Pancreas (tissue), 10 donors: Measurements from ENCODE around the gene RGL1. TPM values are rescaled to one million over a fixed set of nuclear protein-coding genes. Genes with fewer than 3 reads are reported as not detected.

Source experiments
- ATAC-seq, 4 donors: fragments of 200-7000 bp; cut with Tn5 transposase; one replicate each; pipeline versions ENCODE4 v1.8.0 to v1.9.1; 2020; ENCODE audit warnings: mild to moderate bottlenecking in 4 of 4, moderate library complexity in 4 of 4
- DNase-seq, 6 donors: peaks; one replicate each; pipeline ENCODE4 v3.0.0-alpha.2; 2020
- FAIRE-seq: peaks from 2 replicates; lab custom pipeline; 2012; peaks lifted over from hg19 to GRCh38; lab: Jason Lieb, UNC
- H3K27ac ChIP-seq, 4 donors: fragments of 200-600 bp; sonication (generic); 1 replicate in 3 of 4; 2 replicates in 1 of 4; pipeline versions ENCODE4 v1.5.0 to v1.8.0; 2020
- H3K27me3 ChIP-seq, 4 donors: fragments of 200-600 bp; one replicate each; pipeline ENCODE4 v1.8.0; 2021
- H3K36me3 ChIP-seq, 3 donors: fragments of 200-600 bp; sonication (generic) in 1 of 3; one replicate each; pipeline versions ENCODE4 v1.5.0 to v1.8.0; 2020 to 2021
- H3K4me1 ChIP-seq, 3 donors: fragments of 200-600 bp; one replicate each; pipeline ENCODE4 v1.8.0; 2021
- H3K4me3 ChIP-seq, 4 donors: fragments of 200-600 bp; sonication (generic) in 2 of 4; one replicate each; pipeline versions ENCODE4 v1.5.0 to v1.8.0; 2020 to 2021
- H3K9me3 ChIP-seq, 4 donors: fragments of 200-600 bp; one replicate each; pipeline ENCODE4 v1.8.0; 2021
- whole genome bisulfite sequencing, 2 donors: extraction: QIAGEN DNeasy Blood & Tissue Kit; methylation state at CpG; one replicate each; pipeline ENCODE4 v1.1.7; 2013; 5-methylcytosine and 5-hydroxymethylcytosine counted together
- intact Hi-C, 3 donors: fragments of 100-400 bp; cut with DNase I; formaldehyde crosslinking; loops; one replicate each; pipeline versions ENCODE4 v1.11.1 to v1.14.2; 2022
- polyA plus RNA-seq, 2 donors: library from polyadenylated mRNA; stranded (reverse); fragments of 200-250 nt; gene quantifications; one replicate each; pipeline ENCODE4 v1.2.3, GENCODE V29; 2013
- total RNA-seq, 6 donors: library from RNA; stranded (reverse); fragmentation: NEBNext Ultra II Directional in 4 of 6; extraction: Animal tissue kit (Norgen Biotek cat#: 25700) in 4 of 6; gene quantifications; one replicate each; pipeline versions ENCODE4 v1.2.1 to v1.2.4, GENCODE V29; 2021 to 2023
- TF ChIP-seq, protein P1 (sequence below), 4 donors: fragments of 200-600 bp; sonication (generic) in 3 of 4; IDR thresholded peaks; one replicate each; pipeline versions ENCODE4 v1.5.0 to v1.8.0; 2021; ENCODE audit warnings: antibody characterized with exemption in 4 of 4
- donor health status: healthy with polysubstance abuse.
- donor health status: DM: no; HTN: no; CAD: no; lungs with moderate emphysema.
- donor health status: DM: no; HTN: no; CAD: no.
- donor health status: control.
- donor health status: control.
- donor health status: Bipolar disorder and iron deficiency.
- donor health status: DM: yes; HTN: yes; CAD: no.
- donor health status: DM: no; HTN: no; CAD: no.
- donor health status: DM: no; HTN: no; CAD: no.
- donor health status: DM: yes; HTN: yes; CAD: no.

The RGL1 gene
- total and polyA plus RNA-seq, 8 donors, result 2.8 to 9.1 (median 5.0) TPM

DNA sequence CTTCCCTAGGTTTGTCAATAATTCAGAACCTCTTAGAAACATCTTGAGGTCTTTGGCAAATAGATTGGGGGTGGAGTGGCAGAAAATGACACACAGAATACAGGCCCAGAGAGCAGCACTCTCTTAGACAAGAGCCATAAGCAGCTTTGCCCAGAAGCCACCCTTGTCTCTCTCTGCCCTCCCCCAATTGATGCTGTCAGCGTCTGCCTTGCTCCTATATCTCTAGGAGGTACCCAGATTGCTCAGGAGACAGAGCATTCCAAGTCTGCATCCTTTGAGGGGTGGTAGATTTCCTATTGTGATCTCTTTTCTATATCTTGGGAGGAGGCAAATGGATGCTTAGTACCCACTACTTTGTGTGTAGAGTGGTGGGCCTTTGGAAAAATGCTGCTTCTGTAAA lies 1.8 kb downstream of the RGL1 start:
- WGBS, 2 donors, result 24 to 51% methylated on average over 1 of the region's 1 CpG
- Histone ChIP-seq H3K4me3 (peak overlapping the region in 2 of 4 donors; percentile 42 to 60), H3K27ac (no peak overlapping the region)

DNA sequence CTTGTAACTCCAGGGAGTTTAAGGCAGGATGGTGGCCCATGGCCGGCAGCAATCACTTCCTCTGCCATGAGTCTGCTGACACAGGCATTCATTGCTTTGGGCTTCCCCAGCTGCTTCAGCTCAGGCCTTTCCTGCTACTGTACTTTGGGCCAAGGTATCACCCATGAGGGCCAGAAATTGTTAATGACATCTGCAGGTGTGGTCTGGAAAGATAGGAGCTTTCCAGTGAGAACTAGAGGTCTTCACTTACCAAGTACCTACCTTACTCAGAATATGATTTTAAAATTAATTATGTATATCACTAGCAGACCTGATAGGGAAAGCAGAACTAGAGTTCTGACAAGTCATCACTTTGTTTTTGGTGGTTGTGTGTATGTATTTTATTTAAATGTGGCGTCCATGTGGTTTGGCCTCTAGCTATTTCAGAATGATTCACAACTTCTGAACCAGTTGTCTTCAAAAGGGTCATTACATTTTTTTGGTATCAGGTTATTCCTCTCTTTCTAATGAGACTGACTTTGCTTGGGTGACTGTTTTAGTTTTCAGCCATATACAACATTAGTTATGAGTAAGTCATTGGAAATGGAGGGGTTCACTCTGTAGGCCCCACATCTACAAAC lies 2.7 kb downstream of the RGL1 start:
- H3K9me3 ChIP-seq, result no peaks in the 10 kb centered on the region
- H3K36me3 ChIP-seq, result no peaks in the 10 kb centered on the region
- no peaks in the 10 kb centered on the region for H3K27me3 ChIP-seq
- H3K27ac ChIP-seq, result no peak overlapping the region
- intact Hi-C loops, result no loop called here
- ATAC-seq (peak in 2 of 4 donors; percentile 23 to 44), DNase-seq (peak in 1 of 6 donors; percentile 41), FAIRE-seq (no peak)
- WGBS, 2 donors, result 76 to 84% methylated on average over 2 of the region's 2 CpGs
- TF ChIP-seq, protein P1, sequence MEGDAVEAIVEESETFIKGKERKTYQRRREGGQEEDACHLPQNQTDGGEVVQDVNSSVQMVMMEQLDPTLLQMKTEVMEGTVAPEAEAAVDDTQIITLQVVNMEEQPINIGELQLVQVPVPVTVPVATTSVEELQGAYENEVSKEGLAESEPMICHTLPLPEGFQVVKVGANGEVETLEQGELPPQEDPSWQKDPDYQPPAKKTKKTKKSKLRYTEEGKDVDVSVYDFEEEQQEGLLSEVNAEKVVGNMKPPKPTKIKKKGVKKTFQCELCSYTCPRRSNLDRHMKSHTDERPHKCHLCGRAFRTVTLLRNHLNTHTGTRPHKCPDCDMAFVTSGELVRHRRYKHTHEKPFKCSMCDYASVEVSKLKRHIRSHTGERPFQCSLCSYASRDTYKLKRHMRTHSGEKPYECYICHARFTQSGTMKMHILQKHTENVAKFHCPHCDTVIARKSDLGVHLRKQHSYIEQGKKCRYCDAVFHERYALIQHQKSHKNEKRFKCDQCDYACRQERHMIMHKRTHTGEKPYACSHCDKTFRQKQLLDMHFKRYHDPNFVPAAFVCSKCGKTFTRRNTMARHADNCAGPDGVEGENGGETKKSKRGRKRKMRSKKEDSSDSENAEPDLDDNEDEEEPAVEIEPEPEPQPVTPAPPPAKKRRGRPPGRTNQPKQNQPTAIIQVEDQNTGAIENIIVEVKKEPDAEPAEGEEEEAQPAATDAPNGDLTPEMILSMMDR (IDR thresholded peaks at IDR 0.05), result no peak
- no peaks in the 10 kb centered on the region for H3K4me1 ChIP-seq
- peak overlapping the region in 1 of 4 donors; percentile 60 for H3K4me3 ChIP-seq

More for the DNA sequence above, 1.8 kb downstream of the RGL1 start:
- H3K9me3 ChIP-seq, result no peaks in the 10 kb centered on the region
- H3K36me3 ChIP-seq, result no peaks in the 10 kb centered on the region
- no peaks in the 10 kb centered on the region for H3K27me3 ChIP-seq
- H3K4me1 ChIP-seq, result no peaks in the 10 kb centered on the region
- TF ChIP-seq, protein P1 (IDR thresholded peaks at IDR 0.05), result no peak
- ATAC-seq (no peak), FAIRE-seq (no peak), DNase-seq (no peak)
- intact Hi-C loops, result no loop called here

DNA sequence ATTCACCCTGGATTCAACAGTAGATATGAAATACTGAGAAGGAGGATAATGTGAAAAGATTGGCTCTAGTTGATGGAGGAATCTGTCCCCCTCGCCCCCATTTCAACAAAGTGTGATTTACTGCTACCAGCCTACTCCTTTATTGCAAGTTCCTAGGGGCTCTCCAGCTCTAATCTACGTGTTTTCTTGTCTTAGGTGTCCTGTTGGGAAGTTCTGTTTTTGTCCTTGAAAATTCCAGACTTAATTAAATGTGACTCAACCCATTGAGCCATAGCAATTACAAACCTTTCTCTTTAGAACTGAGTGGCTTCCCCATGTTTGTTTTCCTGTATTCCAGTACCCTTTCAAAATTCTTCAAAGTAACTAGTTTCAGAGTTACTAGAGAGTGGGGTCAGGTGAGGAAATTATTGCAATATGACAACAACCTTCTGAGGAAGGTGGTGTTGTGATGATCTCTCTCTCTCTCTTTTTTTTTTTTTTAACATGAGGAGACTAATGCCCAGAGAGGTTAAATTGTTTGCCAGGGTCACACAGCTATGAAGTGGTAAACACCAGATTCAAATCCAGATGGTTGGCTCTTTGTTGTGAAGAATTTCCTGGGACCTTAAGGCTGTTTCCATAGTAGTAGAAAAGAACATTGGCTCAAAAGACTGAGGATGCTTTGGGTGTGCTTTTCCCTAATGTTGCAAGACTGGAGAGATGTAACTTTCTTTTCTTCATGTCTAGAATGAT lies 3.5 kb downstream of the RGL1 start:
- H3K4me1 ChIP-seq, result no peaks in the 10 kb centered on the region

DNA sequence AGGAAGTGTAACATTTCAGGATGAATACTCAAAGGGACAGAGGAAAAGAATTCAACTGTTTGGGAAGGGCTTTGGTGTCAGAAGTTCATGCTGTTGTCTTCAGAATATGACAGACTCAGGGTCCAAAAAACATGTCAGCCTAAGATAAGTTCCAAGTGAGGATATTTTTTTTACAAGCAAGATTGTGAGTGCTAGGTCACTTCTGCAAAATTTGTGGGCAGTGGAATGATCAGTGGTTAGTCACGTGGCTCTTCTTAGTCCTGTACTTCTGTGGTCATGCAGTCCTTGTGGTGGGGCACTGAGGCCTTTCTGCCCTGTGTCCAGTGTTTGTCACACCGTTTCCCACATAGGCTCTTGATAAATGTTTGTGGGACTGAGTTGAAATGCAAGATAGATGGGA lies 5.2 kb downstream of the RGL1 start:
- ATAC-seq (peak in 1 of 4 donors; percentile 43), FAIRE-seq (no peak)

More for the DNA sequence above, 3.5 kb downstream of the RGL1 start:
- no peak overlapping the region for H3K27ac ChIP-seq
- no peaks in the 10 kb centered on the region for H3K9me3 ChIP-seq
- no peaks in the 10 kb centered on the region for H3K27me3 ChIP-seq
- no peak for FAIRE-seq
- ATAC-seq, result no peak
- H3K36me3 ChIP-seq, result no peaks in the 10 kb centered on the region
- intact Hi-C loops, result no loop called here
- WGBS, 2 donors, result 69 to 71% methylated on average over 2 of the region's 2 CpGs
- DNase-seq, result no peak
- no peak overlapping the region for H3K4me3 ChIP-seq
- TF ChIP-seq, protein P1 (IDR thresholded peaks at IDR 0.05), result no peak

More for the DNA sequence above, 5.2 kb downstream of the RGL1 start:
- no peak overlapping the region for H3K4me3 ChIP-seq
- no peaks in the 10 kb centered on the region for H3K36me3 ChIP-seq
- peak in 1 of 6 donors; percentile 20 for DNase-seq
- no peaks in the 10 kb centered on the region for H3K4me1 ChIP-seq
- H3K27ac ChIP-seq, result no peak overlapping the region
- H3K27me3 ChIP-seq, result no peaks in the 10 kb centered on the region
- TF ChIP-seq, protein P1 (IDR thresholded peaks at IDR 0.05), result no peak
- WGBS, 2 donors, result 47 to 64% methylated on average over 2 of the region's 2 CpGs
- intact Hi-C loops, result no loop called here
- H3K9me3 ChIP-seq, result no peaks in the 10 kb centered on the region
